C4-2B (cell line): ENCODE results near the gene GUCA1C.

Experiments
- CTCF ChIP-seq: fragments of 450-650 bp; conservative IDR thresholded peaks from 2 replicates; pipeline ENCODE4 v1.5.1; 2017; ENCODE audit warnings: mild to moderate bottlenecking
- ZFX ChIP-seq: fragments of 450-650 bp; IDR thresholded peaks from 2 replicates; pipeline ENCODE4 v1.6.1; 2017

- TF ChIP-seq CTCF (no peak), ZFX (no peak)
Observed at GRCh38 chr3:108907194-108907593, 46.5 kb downstream of the GUCA1C start.
